Measurements from ENCODE around the gene OBSCN. TPM values are rescaled to one million over a fixed set of nuclear protein-coding genes. Genes with fewer than 3 reads are reported as not detected.

The OBSCN gene
- total RNA-seq, 1 donor from 2014 or later: 20.6 TPM

DNA sequence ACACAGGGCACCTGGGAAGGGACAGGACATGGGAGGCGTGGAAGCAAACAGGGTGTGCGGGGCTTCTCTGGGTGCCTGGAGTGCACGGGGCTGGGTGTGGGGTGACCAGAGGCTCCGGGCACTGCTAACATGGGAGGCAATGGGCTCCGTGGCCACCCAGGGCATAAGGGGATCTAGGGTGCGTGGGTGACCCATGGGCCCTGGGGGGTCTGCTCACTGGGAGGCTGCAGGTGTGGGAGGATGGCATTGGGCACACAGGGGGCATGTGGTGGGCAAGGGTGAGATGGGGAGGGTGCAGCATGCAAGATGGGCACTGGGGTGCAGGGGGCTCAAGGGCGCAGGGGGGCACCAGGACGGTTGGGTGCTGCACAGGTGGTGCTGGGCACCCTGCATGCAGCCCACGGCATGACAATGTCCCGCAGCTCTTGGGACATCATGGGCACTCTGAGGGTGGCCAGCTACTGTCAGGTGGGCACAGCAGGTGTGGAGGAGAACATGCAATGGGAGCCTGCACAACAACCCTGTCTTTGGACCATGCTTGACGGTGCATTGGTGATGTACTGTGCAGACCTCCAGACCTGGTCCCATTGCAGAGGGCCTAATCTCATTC lies 183.7 kb downstream of the OBSCN start:
- DNase-seq (ENCODE audit: low read depth): no peak
- TF ChIP-seq, protein P1, sequence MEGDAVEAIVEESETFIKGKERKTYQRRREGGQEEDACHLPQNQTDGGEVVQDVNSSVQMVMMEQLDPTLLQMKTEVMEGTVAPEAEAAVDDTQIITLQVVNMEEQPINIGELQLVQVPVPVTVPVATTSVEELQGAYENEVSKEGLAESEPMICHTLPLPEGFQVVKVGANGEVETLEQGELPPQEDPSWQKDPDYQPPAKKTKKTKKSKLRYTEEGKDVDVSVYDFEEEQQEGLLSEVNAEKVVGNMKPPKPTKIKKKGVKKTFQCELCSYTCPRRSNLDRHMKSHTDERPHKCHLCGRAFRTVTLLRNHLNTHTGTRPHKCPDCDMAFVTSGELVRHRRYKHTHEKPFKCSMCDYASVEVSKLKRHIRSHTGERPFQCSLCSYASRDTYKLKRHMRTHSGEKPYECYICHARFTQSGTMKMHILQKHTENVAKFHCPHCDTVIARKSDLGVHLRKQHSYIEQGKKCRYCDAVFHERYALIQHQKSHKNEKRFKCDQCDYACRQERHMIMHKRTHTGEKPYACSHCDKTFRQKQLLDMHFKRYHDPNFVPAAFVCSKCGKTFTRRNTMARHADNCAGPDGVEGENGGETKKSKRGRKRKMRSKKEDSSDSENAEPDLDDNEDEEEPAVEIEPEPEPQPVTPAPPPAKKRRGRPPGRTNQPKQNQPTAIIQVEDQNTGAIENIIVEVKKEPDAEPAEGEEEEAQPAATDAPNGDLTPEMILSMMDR (conservative IDR thresholded peaks at IDR 0.05; ENCODE audit: low read depth, low read length): no peak
- no peak overlapping the region for H3K4me3 ChIP-seq (ENCODE audit: low read depth, low read length)

DNA sequence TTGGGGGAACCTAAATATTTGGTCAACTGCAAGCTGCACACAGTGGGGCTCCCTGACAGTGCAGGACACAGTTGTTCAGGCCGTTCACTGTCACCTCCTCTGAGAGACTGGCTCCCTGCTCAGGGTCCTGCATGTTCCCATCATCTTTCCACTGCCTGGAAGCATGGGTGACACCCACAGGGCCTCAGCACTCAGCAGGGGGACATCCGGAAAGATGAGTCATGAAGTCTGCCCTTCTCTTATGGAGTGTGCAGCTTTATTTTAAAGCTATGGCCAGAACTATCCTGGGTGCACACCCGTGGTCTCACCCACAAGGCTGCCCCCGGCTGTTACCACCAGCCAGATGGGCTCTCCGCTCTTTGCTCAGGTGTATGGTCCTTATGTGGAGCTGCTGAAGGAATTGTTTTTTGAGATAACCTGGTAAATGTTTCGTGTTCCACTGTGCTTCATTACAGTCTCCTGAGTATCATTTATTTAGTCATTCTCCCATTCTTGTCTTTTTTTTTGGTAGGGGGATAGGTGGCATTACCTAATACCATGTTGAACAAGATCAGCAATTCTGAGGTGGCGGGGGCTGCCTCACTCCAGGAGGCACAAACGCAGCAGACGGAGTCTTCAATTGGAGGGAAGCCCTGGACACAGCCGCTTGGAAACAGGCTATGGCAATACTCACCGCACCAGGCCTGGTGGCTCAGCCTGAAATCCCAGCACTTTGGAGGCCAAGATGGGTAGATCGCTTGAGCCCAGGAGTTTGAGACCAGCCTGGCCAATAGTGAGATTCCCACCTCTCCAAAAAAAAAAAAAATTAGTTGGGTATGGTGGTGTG lies 184.5 kb downstream of the OBSCN start:
- TF ChIP-seq, protein P1 (conservative IDR thresholded peaks at IDR 0.05; ENCODE audit: low read depth, low read length): no peak
- H3K4me3 ChIP-seq (ENCODE audit: low read depth, low read length): no peak overlapping the region
- DNase-seq (ENCODE audit: low read depth): no peak

DNA sequence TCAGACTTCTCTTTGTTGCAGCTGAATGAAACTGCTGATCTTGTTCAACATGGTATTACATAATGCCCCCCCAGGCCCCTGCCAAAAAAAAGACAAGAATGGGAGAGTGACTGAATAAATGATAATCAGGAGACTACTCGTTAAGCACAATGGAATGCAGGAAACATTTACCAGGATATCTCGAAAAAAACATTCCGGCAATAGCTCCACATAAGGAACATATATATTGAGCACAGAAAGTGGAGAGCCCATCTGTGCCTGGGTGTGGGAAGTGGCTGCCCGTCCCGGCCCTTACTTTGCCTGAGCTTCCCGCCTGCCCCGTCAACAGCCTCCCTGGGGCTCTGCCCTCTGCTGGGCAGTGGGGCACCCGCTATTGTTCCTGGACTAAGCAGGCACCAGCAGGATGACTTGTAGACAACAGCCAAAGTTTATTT lies 185.4 kb downstream of the OBSCN start:
- TF ChIP-seq, protein P1 (conservative IDR thresholded peaks at IDR 0.05; ENCODE audit: low read depth, low read length): peak; percentile 78
- no peak for DNase-seq (ENCODE audit: low read depth)
- no peak overlapping the region for H3K4me3 ChIP-seq (ENCODE audit: low read depth, low read length)

DNA sequence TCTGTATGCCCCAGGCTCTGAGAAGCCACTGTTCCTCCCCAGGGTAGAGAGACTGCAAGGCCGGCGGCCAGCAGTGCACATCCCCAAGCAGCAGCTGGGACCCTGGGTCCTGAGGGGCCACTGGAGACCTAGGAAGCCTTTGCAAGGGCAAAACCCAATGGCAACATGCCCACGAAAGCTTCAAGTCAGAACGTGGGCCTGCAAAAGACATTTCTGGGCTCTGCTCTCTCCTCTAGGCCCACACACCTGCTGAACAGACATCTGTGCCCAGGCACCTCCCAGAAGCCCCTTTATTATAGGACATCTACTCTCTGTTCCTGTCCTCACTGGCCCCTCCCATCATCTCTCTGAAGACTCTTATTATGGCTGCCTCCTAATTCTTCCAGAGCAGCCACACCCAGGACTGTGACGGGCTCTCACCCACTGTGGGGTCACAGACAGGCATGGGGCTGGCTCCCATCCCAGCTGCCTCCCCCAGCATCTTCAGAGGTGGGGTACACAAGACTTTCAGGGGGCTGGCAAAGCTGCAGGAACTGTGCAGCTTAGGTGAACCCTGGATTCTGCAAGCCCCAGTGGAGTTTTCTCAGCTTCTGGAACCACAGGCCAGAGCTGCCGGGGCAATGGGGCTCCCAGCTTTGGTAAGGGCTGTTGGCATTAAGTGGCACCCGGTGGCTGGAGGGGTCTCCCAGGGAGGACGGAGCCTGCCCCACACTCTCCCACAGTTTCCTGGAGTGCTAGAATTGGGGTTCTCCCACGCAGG lies 186.1 kb downstream of the OBSCN start:
- no peak overlapping the region for H3K4me3 ChIP-seq (ENCODE audit: low read depth, low read length)
- TF ChIP-seq, protein P1 (conservative IDR thresholded peaks at IDR 0.05; ENCODE audit: low read depth, low read length): no peak
- DNase-seq (ENCODE audit: low read depth): no peak

DNA sequence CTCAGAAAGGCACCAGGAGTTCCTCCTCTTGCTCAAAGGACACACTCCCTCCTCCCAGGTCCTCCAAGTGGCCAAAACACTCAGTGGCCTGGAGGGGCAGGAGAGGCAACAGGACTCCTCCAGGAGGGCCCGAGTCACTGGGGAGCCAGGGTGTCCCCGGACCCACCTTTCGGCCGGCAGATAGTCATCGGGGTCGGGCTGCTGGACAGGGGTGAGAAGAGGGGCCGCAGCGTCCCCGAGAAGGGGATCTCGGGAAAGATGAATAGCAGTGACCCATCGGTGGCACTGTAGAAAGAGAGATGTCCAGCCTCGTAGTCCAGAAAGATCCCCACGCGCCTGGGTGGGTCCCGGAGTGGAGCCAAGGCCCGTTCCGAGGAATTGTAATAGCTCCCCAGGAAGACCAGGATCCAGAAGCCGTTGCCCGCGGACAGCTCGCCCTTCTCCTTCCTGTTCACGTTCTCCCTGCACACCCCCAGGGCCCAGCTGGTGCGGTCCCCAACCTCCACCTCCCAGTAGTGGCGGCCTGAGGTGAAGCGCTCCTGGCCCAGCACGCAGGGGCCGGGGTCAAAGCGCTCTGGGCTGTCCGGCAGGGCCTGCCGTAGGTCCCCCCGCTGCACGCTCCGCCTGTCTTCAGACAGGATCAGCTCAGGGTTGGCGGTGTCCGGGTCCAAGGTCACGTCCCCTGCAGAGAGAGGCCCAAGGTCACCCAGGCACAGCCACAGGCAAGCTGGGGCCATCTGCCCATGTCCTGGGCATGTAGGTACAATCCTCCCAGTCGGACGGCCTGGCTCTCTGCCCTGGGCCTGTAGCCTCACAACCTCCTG lies 186.9 kb downstream of the OBSCN start:
- H3K4me3 ChIP-seq (ENCODE audit: low read depth, low read length): no peak overlapping the region
- no peak for DNase-seq (ENCODE audit: low read depth)
- TF ChIP-seq, protein P1 (conservative IDR thresholded peaks at IDR 0.05; ENCODE audit: low read depth, low read length): no peak

Measured in epithelial cell of proximal tubule (primary cell).